H4 (cell line): Measurements from ENCODE around the gene IFITM1. TPM values are rescaled to one million over a fixed set of nuclear protein-coding genes. Genes with fewer than 3 reads are reported as not detected.
"Not testable (repeated sequence)": the region's sequence is repeated elsewhere in the genome, so short reads cannot be mapped to it uniquely, and the experiment has no call there.

Experiments used
- DNase-seq: peaks from one replicate; pipeline ENCODE4 v3.0.0-alpha.2; 2015; ENCODE audit warnings: low spot score
- total RNA-seq: library from RNA; depleted of rRNA; stranded (reverse); fragments of >200 nt; shearing (Covaris generic); gene quantifications from 2 replicates; pipeline ENCODE4 v1.2.3, GENCODE V29; 2014

Gene IFITM1
- total RNA-seq, 1 experiment from 2014 or later = 179 TPM

GRCh38 chr11:326592-326841, 12.7 kb downstream of the IFITM1 start:
- no peak for DNase-seq

- DNase-seq = no peak
Measured at GRCh38 chr11:326842-327580, 13.2 kb downstream of the IFITM1 start.

- DNase-seq = no peak
Measured at GRCh38 chr11:327581-327923, 13.7 kb downstream of the IFITM1 start.

- DNase-seq = no peak
Measured at GRCh38 chr11:328012-328411, 14.2 kb downstream of the IFITM1 start.

GRCh38 chr11:328516-329100, 14.8 kb downstream of the IFITM1 start:
- not testable (repeated sequence) for DNase-seq

- DNase-seq = no peak
Measured at GRCh38 chr11:329886-330253, 16.0 kb downstream of the IFITM1 start.

- DNase-seq = no peak
Measured at GRCh38 chr11:330307-330693, 16.5 kb downstream of the IFITM1 start.

- DNase-seq = no peak
Measured at GRCh38 chr11:330694-331357, 17.0 kb downstream of the IFITM1 start.

- no peak for DNase-seq
Measured at GRCh38 chr11:331358-332060, 17.7 kb downstream of the IFITM1 start.

- DNase-seq = no peak
Measured at GRCh38 chr11:332651-333480, 19.0 kb downstream of the IFITM1 start.

GRCh38 chr11:333616-334263, 19.9 kb downstream of the IFITM1 start:
- DNase-seq = not testable (repeated sequence)

- no peak for DNase-seq
Measured at GRCh38 chr11:334264-334994, 20.6 kb downstream of the IFITM1 start.

GRCh38 chr11:335779-336658, 22.2 kb downstream of the IFITM1 start:
- DNase-seq = no peak

- DNase-seq = no peak
Measured at GRCh38 chr11:336659-337198, 22.9 kb downstream of the IFITM1 start.

GRCh38 chr11:337711-338110, 23.9 kb downstream of the IFITM1 start:
- DNase-seq = no peak

- no peak for DNase-seq
Measured at GRCh38 chr11:339963-340362, 26.1 kb downstream of the IFITM1 start.

- no peak for DNase-seq
Measured at GRCh38 chr11:340539-341512, 27.0 kb downstream of the IFITM1 start.

- DNase-seq = no peak
Measured at GRCh38 chr11:342328-342727, 28.5 kb downstream of the IFITM1 start.
